Cardiac fibroblast (primary cell): ENCODE data around the gene CYP4F22.
A peak's percentile ranks its signal among the peaks of the same experiment; 100 is the strongest.
"Not testable (repeated sequence)": the region's sequence is repeated elsewhere in the genome, so short reads cannot be mapped to it uniquely, and the experiment has no call there.

Experiments used
- DNase-seq, 2 donors: peaks; one replicate each; pipeline versions ENCODE4 v3.0.0 to v3.0.0-alpha.2; 2010; ENCODE audit warnings: low read depth in 2 of 2
- H3K4me3 ChIP-seq, 2 donors: replicated peaks in 1 of 2; 1 replicate in 1 of 2; 2 replicates in 1 of 2; pipeline ENCODE4 v1.5.1; 2011; ENCODE audit warnings: low read depth in 2 of 2, low read length in 2 of 2, mild to moderate bottlenecking in 2 of 2, moderate library complexity in 1 of 2
- TF ChIP-seq, protein P1 (sequence below): IDR thresholded peaks from one replicate; pipeline ENCODE4 v1.5.1; 2011; ENCODE audit warnings: low read depth, mild to moderate bottlenecking, low read length, inconsistent platforms

The CYP4F22 gene

DNA sequence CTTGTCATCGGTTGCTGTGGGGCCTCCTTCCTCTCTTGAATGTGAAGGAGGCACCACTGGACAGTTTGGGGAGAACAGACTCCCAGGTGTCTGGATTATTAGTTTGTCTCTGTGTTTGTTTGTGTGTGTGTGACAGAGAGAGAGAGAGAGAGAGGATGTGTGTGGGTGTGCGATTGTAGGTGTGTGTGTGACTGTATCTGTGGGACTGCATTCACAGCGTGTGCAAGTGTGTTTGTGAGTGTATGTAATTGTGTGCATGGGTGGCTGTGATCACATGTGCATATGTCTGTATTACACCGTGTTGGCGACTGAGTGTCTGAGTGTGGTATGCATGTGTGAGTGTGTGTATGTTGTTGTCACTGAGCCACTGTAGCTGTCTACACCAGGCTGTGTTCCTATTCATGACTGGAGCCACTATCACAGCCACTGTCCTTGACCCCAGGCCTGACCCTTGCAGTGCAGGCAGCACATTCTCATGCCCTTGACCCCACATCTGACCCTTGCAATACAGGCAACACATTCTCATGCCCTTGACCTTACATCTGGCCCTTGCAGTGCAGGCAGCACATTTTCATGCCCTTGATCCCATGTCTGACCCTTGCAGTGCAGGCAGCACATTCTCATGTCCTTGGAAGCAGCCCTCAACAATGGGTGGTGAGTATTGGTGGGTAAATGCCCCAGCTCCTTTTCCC, 81.6 kb downstream of the CYP4F22 start:
- no peak overlapping the region for H3K4me3 ChIP-seq

DNA sequence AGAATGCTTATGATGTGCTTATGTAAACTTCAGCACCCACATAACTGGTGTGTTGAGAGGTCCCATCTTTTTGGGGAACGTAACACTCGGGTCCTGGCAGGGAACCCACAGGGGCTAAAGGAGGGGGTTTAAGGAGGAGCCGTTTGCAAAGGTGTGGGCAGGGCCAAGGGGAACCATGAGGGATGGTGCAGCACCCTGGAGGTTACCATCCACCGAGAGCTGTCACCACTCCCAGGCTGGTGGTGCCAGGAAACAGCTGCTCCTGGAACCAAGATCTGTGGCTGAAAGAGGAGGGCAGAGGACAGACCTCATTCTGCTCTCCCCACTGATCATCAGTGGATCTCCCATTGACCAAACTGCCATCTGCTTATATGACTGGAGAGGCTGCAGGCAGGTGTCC, 83.5 kb downstream of the CYP4F22 start:
- TF ChIP-seq, protein P1, sequence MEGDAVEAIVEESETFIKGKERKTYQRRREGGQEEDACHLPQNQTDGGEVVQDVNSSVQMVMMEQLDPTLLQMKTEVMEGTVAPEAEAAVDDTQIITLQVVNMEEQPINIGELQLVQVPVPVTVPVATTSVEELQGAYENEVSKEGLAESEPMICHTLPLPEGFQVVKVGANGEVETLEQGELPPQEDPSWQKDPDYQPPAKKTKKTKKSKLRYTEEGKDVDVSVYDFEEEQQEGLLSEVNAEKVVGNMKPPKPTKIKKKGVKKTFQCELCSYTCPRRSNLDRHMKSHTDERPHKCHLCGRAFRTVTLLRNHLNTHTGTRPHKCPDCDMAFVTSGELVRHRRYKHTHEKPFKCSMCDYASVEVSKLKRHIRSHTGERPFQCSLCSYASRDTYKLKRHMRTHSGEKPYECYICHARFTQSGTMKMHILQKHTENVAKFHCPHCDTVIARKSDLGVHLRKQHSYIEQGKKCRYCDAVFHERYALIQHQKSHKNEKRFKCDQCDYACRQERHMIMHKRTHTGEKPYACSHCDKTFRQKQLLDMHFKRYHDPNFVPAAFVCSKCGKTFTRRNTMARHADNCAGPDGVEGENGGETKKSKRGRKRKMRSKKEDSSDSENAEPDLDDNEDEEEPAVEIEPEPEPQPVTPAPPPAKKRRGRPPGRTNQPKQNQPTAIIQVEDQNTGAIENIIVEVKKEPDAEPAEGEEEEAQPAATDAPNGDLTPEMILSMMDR = no peak
- DNase-seq = no peak
- no peak overlapping the region for H3K4me3 ChIP-seq

More for the DNA sequence above, 81.6 kb downstream of the CYP4F22 start:
- TF ChIP-seq, protein P1 = no peak
- DNase-seq = no peak

DNA sequence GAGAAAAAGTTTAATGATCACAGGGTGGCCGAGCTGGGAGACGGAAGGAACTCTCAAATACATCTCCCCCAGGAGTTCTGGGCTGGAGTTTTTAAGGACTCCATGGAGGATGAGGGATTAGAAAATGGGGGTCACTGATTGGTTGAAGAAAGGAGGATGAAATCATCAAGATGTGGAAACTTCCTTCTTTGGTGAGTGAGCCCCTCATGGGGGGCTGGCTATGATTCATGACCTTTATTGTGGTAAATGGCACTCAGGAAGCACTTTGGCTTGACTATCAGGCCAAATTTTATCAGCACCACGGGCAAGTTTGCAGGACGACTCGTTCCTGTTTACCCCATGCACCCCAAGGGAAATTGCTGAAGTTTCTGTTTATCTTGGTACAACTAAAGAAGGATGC, 84.2 kb downstream of the CYP4F22 start:
- not testable (repeated sequence) for H3K4me3 ChIP-seq, DNase-seq

DNA sequence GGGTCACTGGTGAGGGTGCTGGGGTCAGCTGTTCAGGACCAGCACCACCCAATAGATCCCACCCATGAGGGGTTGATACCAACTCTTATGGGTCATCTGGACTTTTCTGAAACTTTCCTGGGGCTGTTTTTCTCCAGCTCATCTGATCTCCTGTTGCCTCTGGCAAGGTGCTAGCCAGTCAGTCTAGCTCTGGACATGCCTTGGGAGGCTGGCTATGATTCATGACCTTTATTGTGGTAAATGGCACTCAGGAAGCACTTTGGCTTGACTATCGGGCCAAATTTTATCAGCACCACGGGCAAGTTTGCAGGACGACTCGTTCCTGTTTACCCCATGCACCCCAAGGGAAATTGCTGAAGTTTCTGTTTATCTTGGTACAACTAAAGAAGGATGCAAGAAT, 85.4 kb downstream of the CYP4F22 start:
- H3K4me3 ChIP-seq, DNase-seq: not testable (repeated sequence)

DNA sequence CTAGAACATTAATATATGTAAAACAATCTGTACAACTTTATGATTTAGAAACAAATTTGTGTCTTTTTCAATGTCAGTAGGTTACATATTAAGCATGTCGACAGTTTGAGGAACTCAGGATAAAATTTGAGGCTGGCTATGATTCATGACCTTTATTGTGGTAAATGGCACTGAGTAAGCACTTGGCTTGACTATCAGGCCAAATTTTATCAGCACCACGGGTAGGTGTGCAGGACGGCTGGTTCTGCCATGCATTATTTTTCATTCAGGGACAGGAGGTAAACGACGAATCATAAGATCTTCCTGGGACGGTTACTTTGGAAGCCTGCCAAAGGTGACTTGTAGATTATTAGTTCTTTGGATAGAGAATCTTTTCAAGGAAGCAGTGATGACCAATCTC, 86.7 kb downstream of the CYP4F22 start:
- DNase-seq = peak in 1 of 2 donors; percentile 10
- TF ChIP-seq, protein P1 = no peak

More for the DNA sequence above, 86.7 kb downstream of the CYP4F22 start:
- H3K4me3 ChIP-seq = no peak overlapping the region
